ENCODE measurements around the gene CRYGB. TPM values are rescaled to one million over a fixed set of nuclear protein-coding genes. Genes with fewer than 3 reads are reported as not detected.

Gene CRYGB
- total RNA-seq, 1 donor from 2014 or later = not detected

GRCh38 chr2:208175069-208175839, 29.3 kb upstream of the CRYGB start:
- H3K4me3 ChIP-seq (ENCODE audit: low read depth, low read length) = no peak overlapping the region
- DNase-seq (ENCODE audit: low read depth) = peak; percentile 36
- peak; percentile 94 for TF ChIP-seq CTCF (conservative IDR thresholded peaks at IDR 0.05; ENCODE audit: low read depth, low read length)

GRCh38 chr2:208174144-208174543, 28.2 kb upstream of the CRYGB start:
- H3K4me3 ChIP-seq (ENCODE audit: low read depth, low read length) = no peak overlapping the region
- TF ChIP-seq CTCF (conservative IDR thresholded peaks at IDR 0.05; ENCODE audit: low read depth, low read length) = no peak
- DNase-seq (ENCODE audit: low read depth) = no peak

GRCh38 chr2:208172125-208172524, 26.2 kb upstream of the CRYGB start:
- DNase-seq (ENCODE audit: low read depth) = no peak
- no peak overlapping the region for H3K4me3 ChIP-seq (ENCODE audit: low read depth, low read length)
- TF ChIP-seq CTCF (conservative IDR thresholded peaks at IDR 0.05; ENCODE audit: low read depth, low read length) = no peak

- no peak for TF ChIP-seq CTCF (conservative IDR thresholded peaks at IDR 0.05; ENCODE audit: low read depth, low read length)
- no peak overlapping the region for H3K4me3 ChIP-seq (ENCODE audit: low read depth, low read length)
- DNase-seq (ENCODE audit: low read depth) = no peak
These were observed 19.2 kb upstream of the CRYGB start for GRCh38 chr2:208164951-208165755.

GRCh38 chr2:208163489-208163888, 17.5 kb upstream of the CRYGB start, which contains the start of gene CRYGA:
CRYGA (minus strand) TSS chr2:208163589; CDS start chr2:208163556, 33 bp downstream.
- H3K4me3 ChIP-seq (ENCODE audit: low read depth, low read length) = no peak within 1 kb of the TSS
- TF ChIP-seq CTCF (conservative IDR thresholded peaks at IDR 0.05; ENCODE audit: low read depth, low read length) = no peak
- DNase-seq (ENCODE audit: low read depth) = no peak

GRCh38 chr2:208156439-208156838, 10.5 kb upstream of the CRYGB start:
- DNase-seq (ENCODE audit: low read depth) = no peak
- no peak for TF ChIP-seq CTCF (conservative IDR thresholded peaks at IDR 0.05; ENCODE audit: low read depth, low read length)
- H3K4me3 ChIP-seq (ENCODE audit: low read depth, low read length) = no peak overlapping the region

All from epithelial cell of proximal tubule (primary cell).